ENCODE measurements around the gene SMARCE1.

SMARCE1 gene

DNA sequence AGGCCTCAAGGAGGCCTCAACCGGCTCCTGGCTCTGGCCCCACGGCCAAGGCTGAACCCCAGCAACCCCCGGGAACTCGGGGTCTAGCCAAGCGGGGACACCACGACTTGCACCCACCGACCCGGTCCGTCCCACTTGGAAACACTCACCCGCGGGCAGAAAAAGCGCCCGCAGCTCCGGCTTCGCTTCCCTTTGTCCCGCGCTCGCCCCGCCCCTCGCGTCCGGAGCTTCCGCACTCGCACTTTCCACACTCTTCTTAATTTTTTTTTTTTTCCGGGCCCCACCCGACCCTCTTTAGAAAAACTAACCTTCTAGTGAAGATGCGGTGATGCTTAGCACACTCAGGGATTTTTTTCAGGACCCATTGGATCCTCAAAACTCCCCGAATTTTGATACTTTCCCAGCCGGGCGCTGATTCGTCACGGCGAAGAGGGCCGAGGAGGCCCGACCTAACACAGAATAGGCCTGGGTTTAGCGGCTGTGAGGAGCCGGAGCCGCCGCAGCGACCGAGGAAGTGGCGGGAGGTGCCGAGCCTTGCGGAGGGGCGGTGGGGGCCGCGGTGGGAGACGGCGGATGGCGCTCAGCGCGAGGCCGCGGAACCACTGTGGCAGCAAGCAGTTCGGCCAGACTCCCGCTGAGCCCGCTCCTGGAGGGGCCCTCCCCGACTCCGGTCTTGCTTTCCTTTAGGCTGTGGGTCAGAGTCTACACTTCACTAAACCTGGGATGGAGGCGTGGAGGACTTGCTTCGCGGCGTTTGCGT is at the start of gene SMARCE1:
Gene SMARCE1, minus strand, starts transcription at position 195 of the 760 bp plus-strand sequence. CDS start 2,016 bp downstream, outside the sequence.
- DNase-seq, result peak; percentile 13 to 72

DNA sequence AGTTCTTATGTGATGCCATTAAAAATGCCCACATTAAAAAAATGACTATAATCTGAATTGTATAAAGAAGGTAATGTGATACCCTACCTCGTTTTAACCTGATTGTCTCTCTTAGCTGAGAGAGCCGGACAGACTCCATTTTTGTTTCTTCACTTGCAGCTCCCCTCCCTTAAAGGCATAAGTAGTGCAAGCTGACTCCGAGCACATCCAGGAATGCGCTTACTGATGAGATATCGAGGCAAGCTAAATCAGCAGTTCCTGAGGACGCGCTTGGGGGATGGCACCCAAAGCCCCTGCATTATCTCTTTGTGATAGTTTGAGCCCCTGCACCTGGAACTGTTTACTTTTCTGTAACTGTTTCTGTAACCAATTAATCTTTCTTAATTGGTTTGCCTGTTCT is 49.7 kb upstream of the SMARCE1 start:
- no peak for DNase-seq

DNA sequence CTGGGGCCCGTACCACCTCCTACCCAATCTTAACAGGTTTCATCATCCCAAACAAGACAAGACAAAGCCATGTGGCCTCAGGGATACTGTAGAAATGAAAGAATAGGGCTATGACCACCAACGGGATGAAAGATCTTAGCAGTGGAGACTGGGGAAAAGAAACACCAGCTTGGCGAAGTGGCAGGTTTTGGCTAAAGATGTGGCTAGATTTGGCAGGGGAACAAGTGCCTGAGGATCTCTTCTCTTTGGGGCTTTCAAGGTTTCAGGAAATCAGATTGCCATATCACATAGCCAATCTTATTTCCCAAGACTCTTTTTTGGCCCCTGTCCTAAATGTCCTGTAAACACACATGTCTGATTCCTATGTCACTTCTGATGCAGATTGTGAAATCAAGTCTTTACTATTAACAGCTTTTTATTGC is 49.0 kb upstream of the SMARCE1 start:
- DNase-seq, result no peak

DNA sequence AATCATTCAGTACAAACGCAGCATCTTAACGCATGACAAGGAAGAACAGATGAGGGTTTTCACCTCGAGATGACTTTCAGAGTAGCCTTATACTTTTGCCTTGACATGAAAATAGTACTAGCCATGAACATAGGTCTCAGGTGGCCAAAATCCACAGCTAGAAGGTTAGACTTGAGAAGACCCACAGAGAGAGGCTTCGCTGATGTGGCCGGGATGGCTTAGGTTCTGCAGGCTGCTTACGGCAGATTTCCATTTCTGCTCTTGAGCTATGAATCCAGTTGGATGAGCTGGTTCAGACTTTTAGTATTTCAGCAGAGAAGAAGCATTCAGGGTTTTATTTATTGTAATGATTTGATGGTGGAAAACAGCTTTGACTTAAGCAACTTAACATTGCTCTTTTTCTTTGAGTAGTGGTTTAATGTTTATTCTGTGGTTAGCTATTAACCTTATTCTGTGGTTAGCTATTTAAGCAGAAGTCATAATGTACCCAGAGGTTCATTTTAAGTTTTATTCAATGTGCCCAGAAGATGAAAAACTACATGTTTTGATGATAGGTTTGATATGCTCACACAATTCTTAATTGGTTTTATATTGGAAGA is 48.4 kb upstream of the SMARCE1 start:
- DNase-seq, result no peak

DNA sequence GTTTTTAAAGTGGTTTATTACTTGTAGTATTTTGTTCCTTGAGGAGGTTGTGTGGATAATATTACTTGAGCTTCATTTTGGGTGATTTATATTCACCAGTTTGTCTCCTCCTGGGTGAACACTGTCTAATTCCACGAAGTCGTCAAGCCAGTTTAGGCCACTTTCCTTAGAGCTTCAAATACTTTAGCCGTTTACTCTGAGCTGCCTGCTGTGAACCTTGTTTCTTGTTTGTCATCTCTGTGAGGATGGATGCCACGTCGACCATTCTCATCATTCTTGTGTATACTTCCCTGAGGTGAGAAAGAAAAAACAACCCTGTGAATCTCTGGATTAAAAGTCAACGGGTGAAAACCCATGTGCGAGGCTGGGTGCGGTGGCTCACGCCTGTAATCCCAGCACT is 47.0 kb upstream of the SMARCE1 start:
- no peak for DNase-seq

- DNase-seq, result no peak
Measured at GRCh38 chr17:40687106-40687505, 39.5 kb upstream of the SMARCE1 start.

DNA sequence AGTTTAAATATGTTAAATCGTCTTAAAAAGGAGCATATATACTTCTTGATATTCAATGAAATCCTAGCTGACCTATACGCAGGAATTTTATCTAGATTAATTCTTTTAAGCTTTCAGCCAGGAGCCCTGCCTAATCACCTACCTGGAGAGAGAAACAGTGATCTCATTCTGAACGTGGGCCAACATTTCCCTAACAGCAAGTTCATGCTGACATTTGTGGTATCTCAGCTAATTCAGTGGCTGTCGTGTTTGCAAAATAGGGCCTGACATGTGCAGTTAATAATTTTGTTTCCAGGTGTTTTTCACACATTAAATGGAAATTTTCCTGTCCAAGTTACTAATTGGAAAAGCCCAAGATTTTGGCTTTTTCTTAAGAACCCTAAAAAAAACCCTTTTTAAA is 38.6 kb upstream of the SMARCE1 start:
- DNase-seq, result no peak

GRCh38 chr17:40680998-40681397 is 33.4 kb upstream of the SMARCE1 start:
- no peak for DNase-seq

GRCh38 chr17:40679523-40679907 is 31.9 kb upstream of the SMARCE1 start:
- no peak for DNase-seq

DNA sequence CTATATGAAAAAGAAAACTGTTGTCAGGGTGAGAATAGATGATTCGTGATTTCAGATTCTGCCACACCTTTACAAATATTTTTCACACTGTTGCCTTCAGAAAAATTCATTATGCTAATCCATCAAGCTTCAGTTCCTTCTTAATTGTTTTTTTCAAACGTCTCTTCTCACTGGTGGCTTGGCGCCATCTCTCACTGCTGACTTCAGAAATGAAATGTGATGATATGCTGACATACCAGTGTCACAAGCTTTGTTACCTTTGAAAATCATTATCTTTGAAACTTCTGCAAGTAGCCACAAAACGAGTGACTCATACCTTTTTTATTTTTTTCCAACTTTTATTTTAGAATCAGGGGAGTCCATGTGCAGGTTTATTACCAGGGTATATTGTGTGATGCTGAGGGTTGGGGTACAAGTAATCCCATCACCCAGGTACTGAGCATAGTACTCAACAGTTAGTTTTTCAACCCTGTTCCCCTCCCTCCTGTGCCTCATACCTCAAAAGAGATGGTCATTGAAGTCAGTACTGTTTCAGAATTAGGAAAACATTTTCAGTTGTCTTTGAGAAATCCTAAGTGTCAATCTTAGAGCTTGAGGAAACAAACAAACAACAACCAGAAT is 31.4 kb upstream of the SMARCE1 start:
- no peak for DNase-seq

- no peak for DNase-seq
Measured at GRCh38 chr17:40675905-40676304, 28.3 kb upstream of the SMARCE1 start.

DNA sequence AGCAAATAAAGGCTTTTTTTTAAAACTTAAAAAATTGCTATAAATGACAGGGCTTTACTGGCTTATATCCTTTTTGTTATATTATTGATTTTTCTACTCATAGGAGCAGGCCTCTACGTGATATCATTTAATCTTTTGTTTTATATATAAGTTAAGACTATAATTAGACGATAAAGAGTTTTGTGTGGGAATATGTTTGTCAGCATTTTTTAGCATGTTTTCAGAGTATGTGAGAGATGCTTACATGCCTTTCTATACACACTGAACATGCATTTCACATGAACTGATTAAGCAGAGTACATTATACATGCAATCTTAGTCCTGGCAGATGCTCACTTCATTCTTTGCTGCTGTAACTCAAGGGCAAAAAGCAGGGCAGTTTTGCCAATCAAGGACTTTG is 25.0 kb upstream of the SMARCE1 start:
- DNase-seq, result no peak

- no peak for DNase-seq
Measured at GRCh38 chr17:40671282-40671681, 23.7 kb upstream of the SMARCE1 start.

DNA sequence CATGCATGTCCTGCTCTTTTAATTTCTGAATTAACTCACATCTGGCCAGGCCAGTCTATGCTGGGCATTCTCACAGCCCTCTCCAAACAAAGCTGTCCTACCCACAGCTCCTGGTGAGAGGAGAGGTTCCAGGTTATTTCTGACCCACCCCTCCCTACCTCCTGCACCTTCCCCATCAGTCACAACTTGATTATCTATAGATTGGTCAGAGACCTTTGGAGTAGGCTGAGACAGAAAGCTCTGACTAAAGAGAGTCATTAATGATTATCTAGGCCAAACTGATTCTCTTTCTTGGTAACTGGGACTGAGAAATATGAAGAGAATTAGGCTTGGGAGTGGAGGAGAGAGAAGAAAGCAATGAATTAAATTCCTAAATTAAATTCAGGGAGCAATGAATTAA is 18.7 kb upstream of the SMARCE1 start:
- DNase-seq, result no peak

- DNase-seq, result no peak
Measured at GRCh38 chr17:40664582-40665333, 17.1 kb upstream of the SMARCE1 start, which contains the start of gene KRT222. KRT222 (minus strand) TSS chr17:40665177; CDS start chr17:40665099, 78 bp downstream.

DNA sequence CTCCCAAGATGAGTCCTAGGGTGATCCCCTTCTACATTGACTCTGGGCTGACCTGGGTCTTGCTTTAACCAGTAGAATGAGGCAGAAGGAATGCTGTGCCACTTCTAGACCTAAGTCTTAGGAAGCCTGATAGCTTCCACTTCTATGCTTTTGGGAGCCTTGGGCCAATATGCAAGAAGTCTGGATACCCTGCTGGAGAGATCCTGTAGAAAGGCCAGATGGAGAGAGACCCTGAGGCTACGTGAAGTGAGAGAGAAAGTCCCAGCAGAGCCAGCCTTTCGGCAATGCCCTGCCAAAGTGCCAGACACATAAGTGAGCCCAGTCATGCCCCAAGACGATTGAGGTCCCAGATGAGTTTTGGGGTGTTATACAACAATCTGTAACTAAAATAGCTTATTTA is 15.6 kb upstream of the SMARCE1 start:
- no peak for DNase-seq

DNA sequence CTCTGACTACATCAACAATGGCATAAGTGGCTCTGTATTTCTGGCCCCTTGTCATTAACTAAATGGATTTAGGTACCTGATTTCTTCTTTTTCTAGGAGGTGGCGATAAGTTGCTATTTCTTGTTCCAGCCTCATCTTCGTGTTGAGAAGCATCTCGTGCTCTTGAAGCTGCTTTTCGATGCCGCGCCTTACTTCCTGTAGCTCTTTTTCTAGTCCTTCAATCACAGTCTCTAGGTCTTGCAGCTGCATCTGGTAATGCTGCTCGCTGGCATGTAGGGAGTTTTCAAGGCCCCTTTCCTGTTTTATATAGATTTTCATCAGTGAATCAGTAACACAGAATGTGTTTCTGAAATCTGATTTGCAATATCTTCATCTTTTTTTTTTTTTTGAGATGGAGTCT is 12.3 kb upstream of the SMARCE1 start:
- DNase-seq, result no peak

DNA sequence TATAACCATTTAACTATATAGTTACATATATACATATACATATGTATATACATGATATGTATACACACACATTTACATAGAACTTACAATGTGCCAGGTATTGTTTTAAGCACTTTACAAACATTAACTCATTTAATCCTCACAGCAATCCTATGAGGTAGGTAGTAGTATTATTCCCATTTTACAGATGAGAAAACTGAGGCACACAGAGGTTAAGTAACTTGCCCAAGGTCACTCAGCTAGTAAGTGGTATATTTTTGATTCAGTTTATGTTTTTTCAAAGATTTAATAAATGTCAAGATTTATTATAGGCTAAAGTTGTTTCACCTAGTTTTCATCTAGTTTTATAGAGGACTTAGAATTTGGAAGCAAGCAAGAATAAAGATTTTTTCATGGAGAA is 10.8 kb upstream of the SMARCE1 start:
- no peak for DNase-seq

DNA sequence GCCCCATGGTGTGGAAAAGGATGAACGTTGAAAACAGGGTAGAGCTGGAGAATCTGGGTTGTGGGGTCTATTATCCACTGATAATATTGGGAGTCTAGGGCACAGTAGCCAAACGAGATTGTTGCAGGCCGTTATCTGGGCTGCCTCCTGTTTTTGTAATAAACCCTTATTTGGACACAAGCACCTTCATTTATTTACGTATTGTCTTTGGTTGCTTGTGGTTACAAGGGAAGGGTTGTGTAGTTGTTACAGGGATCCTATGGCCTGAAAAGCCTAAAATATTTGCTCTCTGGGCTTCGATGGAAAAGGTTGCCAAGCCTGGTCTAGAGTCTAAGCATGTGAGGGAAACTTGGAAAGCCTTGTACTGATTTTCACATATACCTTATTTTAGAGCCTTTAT is 4.3 kb upstream of the SMARCE1 start:
- DNase-seq, result no peak

- DNase-seq, result peak in 1 of 2 experiments; percentile 52
Measured at GRCh38 chr17:40648384-40648968, 858 bp upstream of the SMARCE1 start.

- DNase-seq, result no peak
Measured at GRCh38 chr17:40646791-40647623, 611 bp downstream of the SMARCE1 start.

- DNase-seq, result no peak
Measured at GRCh38 chr17:40645943-40646342, 1.7 kb downstream of the SMARCE1 start.
